ENCODE data around the gene PTGR3.

PTGR3 gene

GRCh38 chr18:75247611-75248421 is 38.9 kb upstream of the PTGR3 start:
- no peak overlapping the region for H3K4me3 ChIP-seq (ENCODE audit: low read depth, low read length)
- no peak for TF ChIP-seq CTCF (IDR thresholded peaks at IDR 0.05; ENCODE audit: borderline replicate concordance, insufficient read depth, low read depth, low read length)

GRCh38 chr18:75246721-75247610 is 38.0 kb upstream of the PTGR3 start:
- H3K4me3 ChIP-seq (ENCODE audit: low read depth, low read length) = no peak overlapping the region
- no peak for TF ChIP-seq CTCF (IDR thresholded peaks at IDR 0.05; ENCODE audit: borderline replicate concordance, insufficient read depth, low read depth, low read length)

GRCh38 chr18:75244351-75245313 is 35.7 kb upstream of the PTGR3 start:
- peak; percentile 27; the same call in 1 of the 2 replicates for TF ChIP-seq CTCF (IDR thresholded peaks at IDR 0.05; ENCODE audit: borderline replicate concordance, insufficient read depth, low read depth, low read length)
- no peak overlapping the region for H3K4me3 ChIP-seq (ENCODE audit: low read depth, low read length)

- no peak for TF ChIP-seq CTCF (IDR thresholded peaks at IDR 0.05; ENCODE audit: borderline replicate concordance, insufficient read depth, low read depth, low read length)
- H3K4me3 ChIP-seq (ENCODE audit: low read depth, low read length) = no peak overlapping the region
Observed at GRCh38 chr18:75241705-75242104, 32.8 kb upstream of the PTGR3 start.

- H3K4me3 ChIP-seq (ENCODE audit: low read depth, low read length) = no peak overlapping the region
- TF ChIP-seq CTCF (IDR thresholded peaks at IDR 0.05; ENCODE audit: borderline replicate concordance, insufficient read depth, low read depth, low read length) = no peak
Observed at GRCh38 chr18:75240433-75240832, 31.5 kb upstream of the PTGR3 start.

GRCh38 chr18:75238786-75239185 is 29.8 kb upstream of the PTGR3 start:
- H3K4me3 ChIP-seq (ENCODE audit: low read depth, low read length) = no peak overlapping the region
- no peak for TF ChIP-seq CTCF (IDR thresholded peaks at IDR 0.05; ENCODE audit: borderline replicate concordance, insufficient read depth, low read depth, low read length)
